MCF 10A (cell line): ENCODE results near the gene SEMA4D. TPM values are rescaled to one million over a fixed set of nuclear protein-coding genes. Genes with fewer than 3 reads are reported as not detected.

Experiments used
- BruUV-seq: library from RNA; stranded (reverse); fragments of 400-500 nt; replicated peaks from 2 replicates; lab custom pipeline; 2021; lab: Mats Ljungman, UMichigan
- CTCF ChIA-PET: fragments of 300-600 bp; sonication (Branson Sonifier 250); formaldehyde crosslinking; extraction: SDS; loops from one replicate; lab custom pipeline; 2021; ENCODE audit warnings: antibody characterized with exemption, inconsistent platforms; lab: Yijun Ruan, JAX
- POLR2A ChIA-PET: fragments of 300-600, 350-650 bp; sonication (Branson Sonifier 250); formaldehyde crosslinking; extraction: SDS; loops from one replicate; lab custom pipeline; 2020; ENCODE audit warnings: antibody characterized with exemption, inconsistent platforms; lab: Yijun Ruan, JAX
- DNase-seq: peaks from one replicate; pipeline ENCODE4 v3.0.0-alpha.2; 2018; ENCODE audit not compliant: unreplicated experiment
- H3K27ac Mint-ChIP-seq: one replicate; pipeline ENCODE4 v1.8.0; 2022; ENCODE audit warnings: mild to moderate bottlenecking, low read depth, mixed read lengths; ENCODE audit not compliant: unreplicated experiment
- H3K27me3 Mint-ChIP-seq: one replicate; pipeline ENCODE4 v1.8.0; 2022; ENCODE audit warnings: mixed read lengths; ENCODE audit not compliant: insufficient read depth, unreplicated experiment
- H3K36me3 Mint-ChIP-seq: one replicate; pipeline ENCODE4 v1.8.0; 2022; ENCODE audit warnings: mild to moderate bottlenecking, moderate library complexity, mixed read lengths; ENCODE audit not compliant: insufficient read depth, unreplicated experiment
- H3K4me1 Mint-ChIP-seq: one replicate; pipeline ENCODE4 v1.8.0; 2022; ENCODE audit warnings: mixed read lengths; ENCODE audit not compliant: insufficient read depth, unreplicated experiment
- H3K4me3 Mint-ChIP-seq: one replicate; pipeline ENCODE4 v1.8.0; 2022; ENCODE audit warnings: mild to moderate bottlenecking, moderate library complexity, mixed read lengths; ENCODE audit not compliant: unreplicated experiment
- H3K9me3 Mint-ChIP-seq: one replicate; pipeline ENCODE4 v1.8.0; 2022; ENCODE audit warnings: mixed read lengths; ENCODE audit not compliant: unreplicated experiment
- CTCF ChIP-seq: fragments of 200-600 bp; IDR thresholded peaks from one replicate; pipeline ENCODE4 v1.8.0; 2022; ENCODE audit warnings: antibody characterized with exemption, mild to moderate bottlenecking; ENCODE audit not compliant: unreplicated experiment
- intact Hi-C: fragments of 100-400 bp; cut with micrococcal nuclease; formaldehyde crosslinking; loops from 2 replicates; pipeline ENCODE4 v1.14.1; 2022
- total RNA-seq: library from RNA; stranded (reverse); gene quantifications from 2 replicates; pipeline ENCODE4 v1.2.3, GENCODE V29; 2022

The SEMA4D gene
- total RNA-seq, 1 experiment from 2014 or later: 4.2 TPM

GRCh38 chr9:89539374-89539773, 41.5 kb upstream of the SEMA4D start:
- DNase-seq: no peak
- Mint-ChIP-seq H3K27me3 (no peaks in the 10 kb centered on the region), H3K27ac (no peak overlapping the region), H3K9me3 (no peaks in the 10 kb centered on the region), H3K4me3 (no peak overlapping the region), H3K36me3 (no peaks in the 10 kb centered on the region), H3K4me1 (peaks cover 15% of the 10 kb centered on the region)
- ChIA-PET POLR2A (no interaction called here), CTCF (interaction anchor here (0.6 to 2.8 kb wide), 3 partner anchors 9 to 1506 kb away, joined by 3 to 24 read pairs (median 4); no protein-coding TSS in a partner anchor)
- intact Hi-C loops: no loop called here
- TF ChIP-seq CTCF: no peak
- BruUV-seq: no TSS peak

- CTCF ChIA-PET: interaction anchor here (0.6 to 2.8 kb wide), 2 partner anchors 10 to 56 kb away, joined by 3 to 24 read pairs; no protein-coding TSS in a partner anchor
- POLR2A ChIA-PET: no interaction called here
- Mint-ChIP-seq H3K27me3 (no peaks in the 10 kb centered on the region), H3K27ac (no peak overlapping the region), H3K9me3 (no peaks in the 10 kb centered on the region), H3K36me3 (no peaks in the 10 kb centered on the region), H3K4me1 (peaks cover 11% of the 10 kb centered on the region), H3K4me3 (no peak overlapping the region)
- TF ChIP-seq CTCF: no peak
- no peak for DNase-seq
- no TSS peak for BruUV-seq
- intact Hi-C loops: no loop called here
These were observed 41.0 kb upstream of the SEMA4D start for GRCh38 chr9:89538871-89539270.

GRCh38 chr9:89537166-89537565, 39.3 kb upstream of the SEMA4D start:
- POLR2A ChIA-PET: no interaction called here
- Mint-ChIP-seq H3K9me3 (no peaks in the 10 kb centered on the region), H3K27ac (no peak overlapping the region), H3K4me1 (peaks cover under 1% of the 10 kb centered on the region), H3K27me3 (no peaks in the 10 kb centered on the region), H3K4me3 (no peak overlapping the region), H3K36me3 (no peaks in the 10 kb centered on the region)
- TF ChIP-seq CTCF: no peak
- DNase-seq: no peak
- CTCF ChIA-PET: interaction anchor here (0.7 kb wide), 2 partner anchors 14 to 226 kb away, joined by 3 read pairs; no protein-coding TSS in a partner anchor
- intact Hi-C loops: no loop called here
- no TSS peak for BruUV-seq

GRCh38 chr9:89536600-89536999, 38.7 kb upstream of the SEMA4D start:
- CTCF ChIA-PET: interaction anchor here (0.7 kb wide), 1 partner anchor 14 kb away, joined by 3 read pairs; no protein-coding TSS in a partner anchor
- Mint-ChIP-seq H3K36me3 (no peaks in the 10 kb centered on the region), H3K4me1 (no peaks in the 10 kb centered on the region), H3K27ac (no peak overlapping the region), H3K4me3 (no peak overlapping the region), H3K9me3 (no peaks in the 10 kb centered on the region), H3K27me3 (no peaks in the 10 kb centered on the region)
- no peak for DNase-seq
- no peak for TF ChIP-seq CTCF
- intact Hi-C loops: no loop called here
- BruUV-seq: no TSS peak
- POLR2A ChIA-PET: no interaction called here
